Measurements from ENCODE around the gene H3-3A.

The H3-3A gene

DNA sequence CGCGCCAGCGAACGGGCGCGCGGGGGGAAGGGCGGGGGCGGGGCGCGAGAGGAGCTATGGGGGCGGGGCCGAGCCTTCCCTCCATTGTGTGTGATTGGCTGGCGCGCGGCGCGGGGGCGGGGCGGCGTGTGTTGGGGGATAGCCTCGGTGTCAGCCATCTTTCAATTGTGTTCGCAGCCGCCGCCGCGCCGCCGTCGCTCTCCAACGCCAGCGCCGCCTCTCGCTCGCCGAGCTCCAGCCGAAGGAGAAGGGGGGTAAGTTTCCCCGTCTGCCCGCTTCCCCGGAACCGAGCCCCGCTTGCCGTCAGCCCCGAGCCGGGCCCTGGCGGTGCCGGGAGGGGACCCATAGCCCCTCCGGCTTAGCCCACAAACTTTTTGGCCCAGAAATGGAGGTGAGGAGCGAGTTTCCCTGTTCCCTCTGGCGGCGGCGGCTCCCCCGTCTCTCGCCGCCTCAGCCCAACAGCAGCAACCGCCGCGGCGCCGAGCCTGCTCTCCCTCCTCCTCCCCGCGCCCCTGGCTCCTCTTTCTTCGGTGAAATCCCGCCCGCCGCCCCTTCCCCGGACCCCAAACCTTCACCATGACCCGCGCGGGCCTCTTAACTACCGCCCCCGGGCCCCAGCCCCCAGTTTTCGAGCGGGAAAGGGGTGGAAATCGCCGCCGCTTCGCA is at the start of gene H3-3A:
H3-3A (plus strand) TSS at position 159 of the 666 bp plus-strand sequence. CDS start 1,636 bp downstream, outside the sequence.
- FAIRE-seq, result no peak

DNA sequence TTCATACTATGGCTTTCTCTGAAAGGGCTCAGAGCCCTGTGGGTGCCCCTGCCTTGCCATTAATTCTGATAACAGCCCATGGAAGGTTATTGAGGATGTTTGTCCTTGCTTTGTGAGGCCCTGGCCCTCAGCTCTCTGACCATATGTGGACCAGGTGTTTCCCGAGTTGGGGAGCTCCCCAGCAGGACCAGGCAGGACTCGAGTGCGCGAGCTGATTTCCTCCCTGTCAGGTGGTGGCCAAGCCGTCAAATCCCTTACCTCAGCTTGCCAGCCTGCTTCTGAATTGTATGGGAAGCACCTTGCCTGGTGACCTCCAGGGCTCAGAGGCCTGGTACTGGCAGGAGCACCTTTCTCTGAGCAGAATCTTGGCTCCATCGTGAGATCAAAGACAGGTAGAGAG is 45.4 kb upstream of the H3-3A start:
- FAIRE-seq, result no peak

GRCh38 chr1:226019572-226019971 is 42.9 kb upstream of the H3-3A start:
- no peak for FAIRE-seq

DNA sequence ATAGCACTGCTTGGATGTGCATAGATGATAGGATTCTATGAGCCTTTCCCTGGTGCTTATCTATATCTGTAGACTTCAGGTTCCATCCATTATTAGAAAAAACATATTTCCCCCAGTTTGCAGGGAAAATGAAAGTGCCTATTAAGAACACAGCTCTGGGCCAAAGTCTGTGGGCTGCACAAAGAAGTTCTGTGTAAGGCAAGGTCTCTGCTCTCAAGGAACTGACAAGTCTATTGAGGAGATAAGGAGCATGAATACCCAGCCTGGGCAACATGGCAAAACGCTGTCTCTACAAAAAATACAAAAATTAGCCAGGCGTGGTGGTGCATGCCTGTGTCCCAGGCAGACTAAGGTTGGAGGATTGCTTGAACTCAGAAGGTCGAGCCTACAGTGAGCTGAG is 41.1 kb upstream of the H3-3A start:
- no peak for FAIRE-seq

- FAIRE-seq, result no peak
These were observed 40.7 kb upstream of the H3-3A start for GRCh38 chr1:226021801-226022200.

DNA sequence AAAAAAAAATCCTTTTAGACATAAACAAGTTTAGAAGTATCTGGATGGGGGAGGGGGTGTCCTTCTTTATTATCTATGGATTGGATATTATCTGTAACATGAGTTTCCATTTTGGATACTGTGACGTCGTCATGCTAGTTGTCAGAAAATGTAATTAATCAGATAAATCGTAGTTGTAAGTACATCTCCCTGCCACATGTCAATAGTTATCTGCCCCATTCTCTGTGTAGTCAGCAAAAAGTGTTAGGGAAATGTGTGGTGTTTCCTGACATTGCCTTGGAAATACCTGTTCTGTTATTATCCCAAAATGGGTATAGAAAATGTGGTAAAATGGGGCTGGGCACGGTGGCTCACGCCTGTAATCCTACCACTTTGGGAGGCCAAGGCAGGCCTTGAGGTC is 38.8 kb upstream of the H3-3A start:
- no peak for FAIRE-seq

- no peak for FAIRE-seq
These were observed 35.7 kb upstream of the H3-3A start for GRCh38 chr1:226026833-226027232.

DNA sequence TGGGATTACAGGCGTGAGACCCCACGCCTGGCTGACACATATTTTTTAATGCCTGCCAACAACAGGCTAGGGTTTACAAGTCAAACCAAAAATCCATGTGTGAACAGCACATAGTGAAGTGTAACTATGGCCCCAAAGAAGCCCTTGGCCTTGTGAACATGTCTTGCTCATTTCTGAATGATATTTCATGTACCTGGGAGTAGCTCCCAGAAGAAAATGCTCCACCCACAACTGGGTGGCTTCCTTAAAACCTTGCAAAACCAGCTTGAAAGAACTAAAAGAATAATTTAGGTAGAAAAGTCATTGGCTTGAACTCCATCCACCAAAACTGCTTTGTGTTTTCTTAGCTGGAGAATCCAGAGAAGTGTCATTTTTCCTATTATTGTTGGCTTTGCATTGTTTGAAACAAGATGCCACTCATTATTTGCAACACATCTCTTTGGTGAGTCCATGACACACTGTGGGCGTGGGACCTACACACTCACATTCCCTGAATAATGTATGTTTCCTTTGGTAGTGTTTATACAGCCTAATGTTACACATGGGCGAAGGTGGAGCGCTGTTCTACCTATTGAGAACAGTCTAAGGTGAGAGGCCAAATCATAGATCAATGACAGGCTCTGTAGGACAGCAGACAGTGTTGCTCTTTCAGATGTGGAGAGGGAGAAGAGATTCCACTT is 34.8 kb upstream of the H3-3A start:
- FAIRE-seq, result no peak

DNA sequence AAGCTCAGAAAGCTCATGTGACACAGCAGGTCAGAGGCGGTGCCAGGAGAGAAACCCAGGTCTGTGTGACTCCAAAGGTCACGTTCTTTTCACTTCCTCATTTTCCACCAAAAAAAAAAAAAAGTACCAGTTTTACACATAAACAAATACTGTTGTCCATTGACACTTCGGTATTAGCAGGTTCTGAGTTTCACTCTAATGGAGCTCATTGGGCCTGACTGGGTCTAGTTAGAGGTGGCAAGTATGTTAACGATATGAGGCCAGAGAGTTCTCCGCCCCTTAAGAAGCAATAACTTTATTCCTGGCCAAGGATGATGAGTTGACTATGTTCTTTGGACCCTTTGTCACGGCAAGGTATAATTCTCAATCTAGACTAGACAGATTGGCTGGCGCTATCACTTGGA is 33.4 kb upstream of the H3-3A start:
- FAIRE-seq, result no peak

DNA sequence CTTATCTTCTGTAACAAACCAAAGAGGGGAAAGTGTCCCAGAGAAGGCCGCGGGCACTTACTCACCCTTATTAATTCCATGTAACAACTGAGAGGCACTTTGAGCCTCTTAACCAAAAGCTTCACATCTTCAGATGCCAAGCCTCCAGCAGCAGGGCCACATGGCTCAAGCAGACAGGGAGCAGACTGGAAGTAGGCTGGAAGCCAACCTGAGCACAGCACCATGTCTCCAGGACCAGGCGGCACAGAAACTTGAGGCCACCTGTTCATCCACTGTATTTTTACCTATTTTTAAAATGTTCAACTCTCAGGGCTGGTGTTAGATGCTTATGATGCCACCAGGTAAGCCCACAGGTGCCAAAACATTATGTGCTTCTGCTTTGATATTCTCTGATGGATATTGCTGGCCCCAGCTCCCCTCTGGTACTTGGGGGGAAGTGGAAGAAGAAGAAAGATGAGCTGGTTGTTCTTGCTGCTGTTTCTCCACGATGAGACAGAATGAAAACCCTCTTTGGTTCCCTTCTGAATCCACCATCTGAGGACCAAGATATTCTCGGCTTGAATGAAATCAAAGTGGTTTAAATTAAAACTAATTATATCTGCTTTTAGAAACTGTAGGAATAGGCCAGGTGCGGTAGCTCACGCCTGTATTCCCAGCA is 32.8 kb upstream of the H3-3A start:
- FAIRE-seq, result no peak

- FAIRE-seq, result no peak
These were observed 28.9 kb upstream of the H3-3A start for GRCh38 chr1:226033582-226033981.

GRCh38 chr1:226033991-226034390 is 28.5 kb upstream of the H3-3A start:
- no peak for FAIRE-seq

DNA sequence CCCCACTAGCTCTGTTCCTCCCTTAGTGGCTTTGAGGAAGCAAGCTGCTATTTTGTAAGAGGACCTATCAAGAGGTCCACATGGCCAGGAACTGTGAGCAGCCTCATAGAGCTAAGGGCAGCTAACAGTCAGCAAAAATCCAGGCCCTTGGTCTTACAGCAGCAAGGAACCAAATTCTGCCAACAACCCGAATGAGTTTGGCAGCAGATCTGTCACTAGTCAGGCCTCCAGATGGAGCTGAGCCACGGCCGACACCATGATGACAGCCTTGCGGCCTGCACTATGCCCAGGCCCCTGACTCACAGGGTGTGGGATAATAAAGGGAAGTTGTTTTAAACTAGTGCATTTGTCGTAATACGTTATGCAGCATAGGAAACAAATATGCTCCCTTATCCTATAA is 28.0 kb upstream of the H3-3A start:
- no peak for FAIRE-seq

- FAIRE-seq, result no peak
These were observed 26.6 kb upstream of the H3-3A start for GRCh38 chr1:226035915-226036314.

DNA sequence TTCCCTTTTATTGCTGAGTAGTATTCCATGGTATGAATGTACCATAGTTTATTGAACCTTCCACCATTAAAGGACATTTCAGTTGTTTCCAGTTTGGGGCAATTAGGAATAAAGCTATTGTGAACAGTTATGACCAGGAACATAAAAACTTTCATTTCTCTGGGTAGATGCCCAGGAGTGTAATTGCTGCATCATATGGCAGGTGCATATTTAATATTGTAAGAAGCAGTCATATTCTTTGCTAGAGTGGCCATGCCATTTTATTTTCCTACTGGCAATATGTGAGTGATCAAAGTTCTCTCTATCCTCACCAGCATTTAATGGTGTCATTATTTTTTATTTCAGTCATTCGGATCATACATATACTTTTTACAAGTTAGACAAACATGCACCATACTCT is 23.9 kb upstream of the H3-3A start:
- no peak for FAIRE-seq

DNA sequence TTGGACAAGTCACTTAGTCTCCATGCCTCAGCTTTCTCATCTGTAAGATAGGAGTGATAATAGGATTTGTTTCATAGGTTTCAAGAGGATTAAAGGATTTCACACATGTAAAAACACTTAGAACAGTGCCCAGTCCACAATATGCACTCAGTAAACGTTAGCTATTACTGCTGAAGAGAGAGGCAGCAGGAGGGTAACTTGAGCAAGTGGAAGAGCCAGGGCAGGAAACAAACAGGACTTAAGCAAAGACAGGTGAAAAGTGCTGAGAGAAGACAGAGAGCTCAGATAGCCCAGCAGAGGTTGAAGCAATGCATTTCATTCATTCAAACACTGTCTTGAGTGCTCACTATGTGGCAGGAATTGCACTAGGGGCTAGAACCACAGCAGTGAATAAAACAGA is 21.1 kb upstream of the H3-3A start:
- FAIRE-seq, result no peak

- no peak for FAIRE-seq
These were observed 17.9 kb upstream of the H3-3A start for GRCh38 chr1:226044514-226045101.

DNA sequence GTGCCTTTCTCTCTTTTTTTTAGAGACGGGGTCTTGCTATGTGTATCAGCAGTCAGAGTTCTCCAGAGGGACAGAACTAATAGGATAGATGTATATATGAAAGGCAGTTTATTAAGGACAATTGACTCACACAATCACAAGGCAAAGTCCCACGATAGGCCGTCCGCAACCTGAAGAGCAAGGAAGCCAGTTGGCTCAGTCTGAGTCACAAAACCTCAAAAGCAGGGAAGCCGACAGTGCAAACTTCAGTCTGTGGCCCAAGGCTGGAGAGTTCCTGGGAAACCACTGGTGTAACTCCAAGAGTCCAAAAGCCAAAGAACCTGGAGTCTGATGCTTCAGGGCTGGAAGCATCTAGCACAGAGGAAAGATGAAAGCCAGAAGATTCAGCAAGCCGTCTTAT is 16.3 kb upstream of the H3-3A start:
- FAIRE-seq, result no peak

DNA sequence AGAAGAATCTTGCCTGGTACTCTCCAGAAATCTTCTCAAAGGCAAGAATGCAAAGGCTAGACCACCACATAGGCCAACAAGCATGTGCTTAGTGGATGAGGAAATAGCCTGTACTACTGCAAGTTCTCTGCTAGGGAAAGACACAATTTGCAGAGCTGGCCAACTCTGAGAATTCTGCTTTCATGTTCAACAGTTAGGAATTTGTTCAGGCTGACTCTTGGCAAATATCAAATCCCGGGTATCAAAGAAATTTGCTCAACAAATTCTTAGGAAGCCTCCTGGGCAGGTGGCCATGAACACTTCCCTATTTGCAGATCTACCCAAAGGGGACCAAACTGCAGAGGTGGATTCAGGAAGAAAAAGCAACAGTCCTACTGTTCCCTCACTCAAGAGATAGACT is 15.0 kb upstream of the H3-3A start:
- FAIRE-seq, result no peak

DNA sequence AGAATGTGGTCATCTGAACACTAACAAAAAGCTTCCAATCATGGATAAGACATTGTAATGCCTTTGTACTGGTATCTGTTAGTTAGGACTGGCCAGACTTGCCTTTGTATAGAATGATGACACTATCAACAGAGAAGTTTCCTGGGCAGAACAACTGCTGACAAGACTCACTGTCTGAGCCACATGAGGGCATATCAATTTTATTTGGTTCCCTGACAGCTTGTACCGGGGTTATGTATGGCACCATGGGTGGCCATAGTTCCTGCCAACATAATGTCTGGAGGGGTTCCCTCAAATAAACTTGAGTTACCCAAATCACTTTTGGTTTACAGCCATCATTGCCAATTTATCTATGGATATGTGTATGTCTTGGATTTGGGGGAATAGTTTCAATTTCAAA is 13.6 kb upstream of the H3-3A start:
- no peak for FAIRE-seq

GRCh38 chr1:226050133-226050532 is 12.4 kb upstream of the H3-3A start:
- no peak for FAIRE-seq

DNA sequence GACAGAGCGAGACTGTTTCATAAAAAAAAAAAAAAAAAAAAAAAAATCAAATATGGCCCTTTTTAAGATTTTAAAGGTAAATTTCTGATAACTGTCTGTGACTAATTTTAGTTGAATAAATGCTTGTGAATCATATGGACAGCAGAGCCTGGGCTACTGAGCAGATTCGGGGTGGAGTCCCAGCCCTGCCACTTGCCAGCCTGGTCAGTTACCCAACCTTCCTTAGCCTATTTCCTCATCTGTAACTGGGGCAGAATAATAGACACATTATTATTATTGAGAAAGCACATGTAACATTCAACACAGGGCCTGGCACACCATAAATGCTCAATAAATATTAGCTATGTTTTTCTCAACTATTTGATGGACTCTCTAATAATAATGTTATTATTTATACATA is 11.2 kb upstream of the H3-3A start:
- no peak for FAIRE-seq

GRCh38 chr1:226052061-226052460 is 10.5 kb upstream of the H3-3A start:
- FAIRE-seq, result no peak

All from endometrium (tissue), 2 donors.